ENCODE results near the gene GPX2.

GPX2 gene

GRCh38 chr14:64960762-64961276 lies 18.3 kb upstream of the GPX2 start:
- H3K4me3 ChIP-seq (ENCODE audit: low read depth, low read length), result no peak overlapping the region
- TF ChIP-seq CTCF (IDR thresholded peaks at IDR 0.05; ENCODE audit: low read depth, low read length, missing control alignments), result peak; percentile 32
- no peak for DNase-seq (ENCODE audit: low read depth)

GRCh38 chr14:64958743-64959142 lies 16.2 kb upstream of the GPX2 start:
- H3K4me3 ChIP-seq (ENCODE audit: low read depth, low read length), result no peak overlapping the region
- TF ChIP-seq CTCF (IDR thresholded peaks at IDR 0.05; ENCODE audit: low read depth, low read length, missing control alignments), result no peak

GRCh38 chr14:64958201-64958600 lies 15.7 kb upstream of the GPX2 start:
- no peak for DNase-seq (ENCODE audit: low read depth)
- no peak overlapping the region for H3K4me3 ChIP-seq (ENCODE audit: low read depth, low read length)
- TF ChIP-seq CTCF (IDR thresholded peaks at IDR 0.05; ENCODE audit: low read depth, low read length, missing control alignments), result no peak

More at GRCh38 chr14:64958743-64959142, 16.2 kb upstream of the GPX2 start:
- DNase-seq (ENCODE audit: low read depth), result no peak

- H3K4me3 ChIP-seq (ENCODE audit: low read depth, low read length), result no peak overlapping the region
- TF ChIP-seq CTCF (IDR thresholded peaks at IDR 0.05; ENCODE audit: low read depth, low read length, missing control alignments), result no peak
- DNase-seq (ENCODE audit: low read depth), result no peak
These were observed 14.3 kb upstream of the GPX2 start for GRCh38 chr14:64956697-64957406.

- H3K4me3 ChIP-seq (ENCODE audit: low read depth, low read length), result no peak overlapping the region
- DNase-seq (ENCODE audit: low read depth), result no peak
- TF ChIP-seq CTCF (IDR thresholded peaks at IDR 0.05; ENCODE audit: low read depth, low read length, missing control alignments), result no peak
These were observed 12.8 kb upstream of the GPX2 start for GRCh38 chr14:64955297-64955696.

GRCh38 chr14:64954491-64955240 lies 12.1 kb upstream of the GPX2 start:
- H3K4me3 ChIP-seq (ENCODE audit: low read depth, low read length), result no peak overlapping the region
- no peak for TF ChIP-seq CTCF (IDR thresholded peaks at IDR 0.05; ENCODE audit: low read depth, low read length, missing control alignments)
- DNase-seq (ENCODE audit: low read depth), result no peak
